Right ventricle myocardium inferior (tissue), 1 donor: Measurements from ENCODE around the gene TMPRSS3. TPM values are rescaled to one million over a fixed set of nuclear protein-coding genes. Genes with fewer than 3 reads are reported as not detected.
"Not testable (repeated sequence)": the region's sequence is repeated elsewhere in the genome, so short reads cannot be mapped to it uniquely, and the experiment has no call there.

ENCODE experiments used
- ATAC-seq: fragments of 200-7000 bp; cut with Tn5 transposase; one replicate; pipeline ENCODE4 v1.9.1; 2020; ENCODE audit warnings: mild to moderate bottlenecking, moderate library complexity
- DNase-seq: peaks from one replicate; pipeline ENCODE4 v3.0.0; 2021; ENCODE audit errors: missing footprints
- intact Hi-C: fragments of 100-400 bp; cut with DNase I; formaldehyde crosslinking; loops from one replicate; pipeline ENCODE4 v1.11.0; 2022
- total RNA-seq: library from RNA; stranded (reverse); fragmentation: NEBNext Ultra II Directional; extraction: Animal tissue kit (Norgen Biotek cat#: 25700); gene quantifications from one replicate; pipeline ENCODE4 v1.2.1, GENCODE V29; 2021
- donor health status: DM: no; HTN: yes; CAD: no; lungs with severe emphysema.

The TMPRSS3 gene
- total RNA-seq, 1 donor from 2014 or later = not detected

DNA sequence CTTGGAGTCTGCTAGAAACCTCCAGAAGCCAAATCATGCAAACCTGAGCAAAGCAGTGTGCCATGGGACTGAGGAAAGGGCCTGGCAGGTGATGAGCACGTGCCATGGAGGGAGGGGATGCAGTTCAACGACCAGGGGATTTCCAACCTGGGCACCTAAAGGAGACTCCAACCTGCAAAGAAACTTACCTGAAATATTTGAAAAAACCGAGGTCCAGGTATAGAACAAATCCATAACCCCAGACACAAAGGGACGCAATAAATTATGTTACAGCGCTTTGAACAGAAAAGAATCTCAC is 16.7 kb upstream of the TMPRSS3 start:
- DNase-seq = no peak
- intact Hi-C loops = no loop called here
- ATAC-seq = no peak

DNA sequence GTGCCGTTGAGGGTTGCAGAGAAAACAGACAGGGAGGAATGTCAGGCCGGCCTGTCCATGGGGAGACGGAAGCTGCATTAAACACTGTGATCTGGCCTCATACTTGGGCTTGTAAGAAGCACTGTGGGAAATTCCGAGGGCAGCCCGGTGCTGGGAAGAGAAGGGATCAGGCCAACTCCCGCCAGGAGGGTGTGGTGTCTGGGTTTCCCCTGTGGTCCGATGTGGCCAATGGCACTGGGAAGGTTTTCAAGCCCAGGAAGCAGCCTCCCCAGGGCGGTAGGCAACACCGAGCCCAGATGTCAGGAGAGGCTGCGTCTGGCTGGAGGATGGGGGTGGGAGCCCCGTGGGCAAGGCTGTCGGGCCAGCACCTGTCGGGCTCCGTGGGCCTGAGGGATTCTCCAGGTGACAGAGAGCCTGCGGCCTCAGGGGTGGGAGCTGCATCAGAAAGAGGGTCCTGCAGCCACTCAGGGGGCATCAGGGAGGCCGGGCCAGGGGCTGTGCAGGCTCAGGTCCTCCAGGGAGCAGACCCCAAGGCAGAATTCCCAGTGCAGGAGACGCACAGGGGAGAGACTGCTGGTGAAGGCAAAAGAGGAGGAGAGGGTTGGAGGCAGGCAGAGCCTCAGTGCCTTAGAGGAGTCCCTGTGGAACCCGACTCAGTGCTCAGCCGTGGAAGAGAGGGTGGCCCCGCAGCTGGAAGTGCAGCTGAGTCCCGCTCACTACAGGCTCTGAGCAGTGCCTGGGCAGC is 16.2 kb upstream of the TMPRSS3 start:
- ATAC-seq (no peak), DNase-seq (no peak)
- intact Hi-C loops = no loop called here

DNA sequence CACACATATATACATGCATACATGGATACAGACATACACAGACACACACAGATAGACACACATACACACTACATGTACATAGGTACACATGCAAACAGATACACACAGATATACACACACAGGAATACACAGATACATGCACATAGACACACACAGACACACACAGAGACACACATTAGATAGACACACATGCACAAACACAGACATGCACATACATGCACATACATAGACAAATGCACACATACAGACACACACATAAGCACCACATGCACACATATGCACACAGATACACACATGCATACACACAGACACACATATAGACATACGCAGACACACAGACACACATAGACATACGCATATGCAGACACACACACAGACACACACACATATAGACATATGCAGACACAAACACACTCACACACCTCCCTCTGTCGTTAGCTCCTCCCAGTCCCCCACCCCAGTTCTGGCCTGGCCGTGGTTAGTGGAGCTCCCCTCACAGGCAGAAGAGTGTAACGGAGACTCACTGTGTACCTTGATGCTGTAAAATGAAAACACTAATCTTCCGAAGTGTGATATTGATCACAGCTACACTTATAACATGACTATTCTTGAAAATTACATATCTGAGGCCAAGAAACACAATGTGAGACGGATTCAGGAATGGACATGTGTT is 15.5 kb upstream of the TMPRSS3 start:
- ATAC-seq (no peak), DNase-seq (no peak)
- intact Hi-C loops = no loop called here

DNA sequence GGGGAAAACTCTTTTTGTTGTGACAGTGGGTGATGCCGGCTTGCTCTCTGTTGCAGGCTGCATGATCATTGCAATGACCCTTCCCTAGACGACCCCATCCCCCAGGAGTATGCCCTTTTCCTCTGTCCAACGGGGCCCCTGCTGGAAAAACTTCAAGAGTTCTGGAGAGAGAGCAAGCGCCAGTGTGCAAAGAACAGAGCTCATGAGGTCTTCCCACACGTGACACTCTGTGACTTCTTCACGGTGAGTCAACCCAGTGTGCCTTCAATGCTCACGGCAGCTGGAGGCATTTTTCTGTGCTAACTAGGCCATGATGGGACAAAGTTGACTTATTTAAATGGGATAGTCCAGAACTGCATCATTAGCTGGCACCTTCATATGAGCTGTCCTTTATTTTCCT is 13.5 kb upstream of the TMPRSS3 start:
- DNase-seq = no peak
- intact Hi-C loops = no loop called here
- ATAC-seq = no peak

DNA sequence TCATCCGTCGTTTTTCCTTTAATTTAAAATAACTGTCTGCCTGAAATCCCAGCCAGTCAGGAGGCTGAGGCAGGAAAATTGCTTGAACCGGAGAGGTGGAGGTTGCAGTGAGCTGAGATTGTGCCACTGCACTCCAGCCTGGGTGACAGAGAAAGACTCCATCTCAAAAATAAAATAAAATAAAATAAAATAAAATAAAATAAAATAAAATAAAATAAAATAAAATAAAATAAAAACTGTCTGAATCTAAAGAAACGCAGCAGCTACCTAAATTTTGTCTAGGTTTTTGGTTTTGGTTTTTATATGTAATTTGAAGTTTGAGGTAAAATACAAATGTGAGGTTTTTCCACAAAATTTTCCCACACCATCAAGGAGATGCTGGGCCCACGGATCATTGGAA is 12.9 kb upstream of the TMPRSS3 start:
- DNase-seq, intact Hi-C loops, ATAC-seq: not testable (repeated sequence)

DNA sequence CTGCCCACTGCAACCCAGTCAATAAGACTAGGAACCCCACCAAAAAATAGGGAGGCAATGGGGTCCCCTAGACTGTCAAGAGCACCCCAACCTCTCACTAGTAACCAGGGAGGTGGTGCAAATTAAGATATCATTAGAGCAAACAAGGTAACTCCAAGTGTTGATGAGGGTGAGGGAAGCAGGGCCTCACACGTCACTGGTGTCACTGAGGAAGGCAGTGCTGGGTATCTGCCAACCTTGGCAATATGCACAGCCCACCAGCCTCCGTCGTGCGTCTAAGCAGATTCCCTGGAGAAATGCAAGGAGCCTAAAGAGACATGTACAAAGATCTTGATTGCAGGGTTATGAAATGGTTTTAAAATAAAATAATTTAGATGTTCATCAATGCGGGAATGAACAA is 11.6 kb upstream of the TMPRSS3 start:
- DNase-seq = no peak
- intact Hi-C loops = no loop called here
- no peak for ATAC-seq

DNA sequence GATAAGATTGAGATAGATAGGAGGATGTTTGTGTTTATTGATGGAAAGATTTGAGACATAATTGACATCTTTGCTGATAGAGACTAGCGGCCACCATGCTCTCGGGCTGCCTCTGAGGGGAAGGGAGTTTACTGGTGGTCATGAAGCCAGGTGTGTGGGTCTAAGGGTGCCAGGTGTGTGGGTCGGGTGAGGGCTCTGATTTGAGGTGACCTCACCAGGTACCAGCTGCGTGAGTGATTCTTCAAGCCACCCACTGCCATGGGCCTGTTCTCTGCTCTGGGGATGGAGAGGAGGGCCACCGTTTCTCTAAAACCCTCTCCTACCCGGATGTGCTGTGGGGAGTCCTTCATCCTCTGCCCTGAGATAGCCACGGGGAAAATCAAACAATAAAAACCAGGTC is 11.0 kb upstream of the TMPRSS3 start:
- no peak for DNase-seq
- intact Hi-C loops = no loop called here
- no peak for ATAC-seq

DNA sequence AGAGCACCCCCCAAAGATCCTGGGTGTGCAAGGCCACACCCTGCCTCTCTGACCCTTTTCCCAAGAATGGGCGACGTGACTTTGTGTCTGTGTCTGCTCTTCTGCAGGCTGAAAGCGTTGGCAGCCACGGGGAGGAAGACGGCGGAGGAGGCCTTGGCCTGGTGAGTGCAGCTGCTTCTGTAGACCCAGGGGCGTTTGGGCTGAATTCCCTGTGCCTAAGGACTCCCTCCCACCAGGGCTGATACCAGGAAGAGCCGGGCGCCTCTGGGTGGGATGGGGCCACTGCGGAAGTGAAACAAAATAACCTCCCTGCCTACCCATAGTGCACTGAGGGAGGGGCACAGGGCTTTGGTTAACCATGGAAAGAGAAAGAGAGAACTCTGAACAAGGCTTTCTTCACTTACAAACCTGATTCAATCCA is 10.4 kb upstream of the TMPRSS3 start:
- ATAC-seq (no peak), DNase-seq (no peak)
- intact Hi-C loops = no loop called here

DNA sequence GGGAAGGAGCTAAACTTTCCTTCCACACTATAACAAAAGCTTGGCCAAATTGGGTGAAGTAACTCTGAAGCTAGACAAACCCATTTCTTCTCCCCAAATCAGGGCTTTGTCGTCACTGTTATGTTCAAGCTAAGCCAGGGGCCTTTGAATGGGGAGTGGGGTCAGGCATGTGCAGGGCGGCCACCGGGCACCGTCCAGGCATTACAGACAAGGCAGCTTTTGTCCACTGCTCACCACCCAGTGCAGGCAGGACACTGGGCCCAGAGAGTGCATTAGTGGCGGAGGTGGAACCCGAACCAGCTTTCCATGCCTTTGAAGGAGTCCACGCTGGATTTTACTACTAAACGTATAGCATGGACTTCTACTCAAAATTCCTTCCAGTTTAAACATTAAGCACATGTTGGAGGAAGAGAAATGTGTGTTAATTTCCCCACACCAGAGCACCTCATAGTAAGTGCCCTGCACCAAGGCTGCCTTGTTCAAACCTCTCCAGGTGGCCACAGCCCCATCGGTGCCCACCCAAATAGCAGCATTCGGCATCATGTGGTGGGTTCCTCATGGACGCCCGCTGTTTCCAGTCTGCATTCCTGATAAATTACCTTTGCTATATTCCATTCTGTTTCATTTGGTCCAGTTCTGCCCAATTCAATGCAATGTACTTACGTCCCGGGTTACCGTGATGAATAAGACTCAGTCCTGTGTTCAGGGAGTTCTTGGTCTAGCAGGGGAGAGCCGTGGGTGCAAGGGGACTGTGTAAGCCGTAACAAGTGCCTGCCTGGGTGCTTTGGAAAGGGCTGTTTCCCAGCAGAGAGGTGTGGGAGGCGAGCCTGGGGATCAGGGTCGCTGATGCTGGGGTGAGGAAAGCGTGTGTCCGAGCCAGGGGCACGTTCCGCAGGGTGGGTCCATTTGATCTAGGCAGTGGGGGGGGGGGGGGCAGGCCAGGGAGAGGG is 9.5 kb upstream of the TMPRSS3 start:
- intact Hi-C loops = no loop called here
- no peak for ATAC-seq
- DNase-seq = no peak

DNA sequence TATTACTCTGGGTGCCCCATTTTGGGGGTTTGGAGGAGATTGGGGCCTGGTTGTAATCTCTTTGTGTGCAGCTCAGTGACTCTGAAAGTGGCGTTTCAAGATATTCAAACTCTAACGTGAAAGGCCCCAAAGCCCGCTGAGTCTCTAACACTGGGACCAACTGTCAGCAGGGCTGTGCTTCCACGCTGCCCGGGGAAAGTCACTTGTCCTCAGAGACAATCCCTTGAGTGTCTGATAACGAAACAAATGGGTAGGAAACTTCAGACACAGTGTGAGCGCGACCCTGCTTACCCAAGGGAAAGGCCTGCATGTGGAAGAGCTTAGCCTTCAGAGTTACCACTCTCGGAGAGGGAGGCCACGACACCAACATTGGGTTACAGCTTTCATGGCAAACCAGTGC is 8.7 kb upstream of the TMPRSS3 start:
- intact Hi-C loops = no loop called here
- no peak for ATAC-seq
- DNase-seq = no peak

DNA sequence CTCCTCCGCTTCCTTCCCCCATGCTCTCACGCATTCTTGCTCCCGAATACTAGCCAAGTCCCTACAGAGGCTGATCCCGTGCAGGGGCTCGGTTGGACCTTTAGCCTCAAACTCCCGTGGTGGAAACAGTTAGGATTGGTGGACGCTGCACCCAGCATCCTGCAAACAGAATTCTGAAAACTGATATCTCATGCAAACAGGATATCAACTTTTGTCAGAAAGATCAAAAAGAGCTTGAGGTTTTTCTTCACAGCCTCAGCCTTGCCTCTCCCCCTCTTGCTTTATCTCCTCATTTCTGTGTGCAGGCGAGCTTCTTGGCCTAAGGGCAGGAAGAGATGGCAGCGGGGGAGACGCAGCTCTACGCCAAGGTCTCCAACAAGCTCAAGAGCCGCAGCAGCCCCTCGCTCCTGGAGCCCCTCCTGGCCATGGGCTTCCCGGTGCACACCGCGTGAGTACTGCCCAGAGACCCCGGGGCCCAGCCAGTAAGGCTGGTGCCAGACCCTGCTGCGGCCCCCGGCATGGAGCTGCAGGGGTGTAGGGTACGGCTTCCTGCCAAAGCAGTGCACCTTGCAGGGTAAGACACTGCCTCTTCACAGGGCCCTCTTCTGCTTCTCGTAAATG is 7.9 kb upstream of the TMPRSS3 start, which contains the start of gene UBASH3A:
Gene UBASH3A (plus strand): TSS at position 292 of the 621 bp plus-strand sequence. CDS start 44 bp downstream, at position 336.
- DNase-seq = no peak
- ATAC-seq = no peak
- intact Hi-C loops = no loop called here

DNA sequence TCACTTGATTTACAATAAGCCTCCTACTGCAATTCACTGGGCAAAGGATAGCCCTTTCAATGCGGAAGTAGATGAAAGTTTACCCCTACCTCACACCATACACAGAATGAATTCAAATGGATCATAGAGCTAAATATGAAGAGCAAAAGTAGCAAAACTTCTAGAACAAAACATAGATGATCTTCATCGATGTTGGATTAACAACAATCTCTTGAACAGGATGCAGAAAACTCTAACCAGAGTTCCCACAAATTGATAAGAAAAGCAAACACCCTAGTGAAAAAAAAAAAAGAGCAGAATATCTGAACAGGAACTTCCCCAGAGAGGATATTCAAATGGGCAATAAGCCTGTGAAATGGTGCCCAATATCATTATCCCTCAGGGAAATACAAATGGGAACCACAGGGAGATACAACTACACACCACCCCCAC is 6.0 kb upstream of the TMPRSS3 start:
- ATAC-seq (no peak), DNase-seq (no peak)
- intact Hi-C loops = no loop called here

DNA sequence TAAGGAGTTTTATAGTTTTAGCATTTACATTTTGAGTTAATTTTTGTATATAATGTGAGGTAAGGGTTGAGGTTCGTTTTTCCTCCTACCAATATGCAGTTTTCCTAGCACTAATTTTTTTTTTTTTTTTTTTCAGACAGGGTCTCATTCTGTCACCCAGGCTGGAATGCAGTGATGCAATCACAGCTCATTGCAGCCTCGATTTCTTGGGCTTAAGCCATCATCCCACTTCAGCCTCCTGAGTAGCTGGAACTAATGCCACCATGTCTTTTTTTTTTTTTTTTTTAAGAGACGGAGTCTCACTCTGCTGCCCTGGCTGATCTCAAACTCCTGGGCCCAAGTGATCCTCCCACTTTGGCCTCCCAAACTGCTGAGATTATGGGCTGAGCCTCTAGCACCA is 5.3 kb upstream of the TMPRSS3 start:
- no peak for DNase-seq

DNA sequence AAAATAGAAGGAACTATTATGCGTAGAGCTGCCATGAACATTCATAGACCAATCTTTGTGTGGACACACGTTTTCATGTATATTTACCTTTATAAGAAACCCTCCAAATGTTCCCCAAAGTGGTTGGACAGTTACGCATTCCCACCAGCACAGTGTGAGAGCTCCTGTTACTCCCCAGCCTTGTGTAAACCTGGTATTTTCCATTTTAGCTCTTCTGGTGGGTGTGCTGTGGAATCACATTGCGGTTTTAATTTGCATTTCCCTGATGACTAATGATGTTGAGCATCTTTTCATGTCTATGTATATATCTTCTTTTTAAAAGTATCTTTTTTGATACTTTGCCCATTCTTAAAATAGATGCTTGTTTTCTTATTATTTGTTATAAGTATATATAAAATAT is 4.7 kb upstream of the TMPRSS3 start:
- intact Hi-C loops = no loop called here
- DNase-seq (no peak), ATAC-seq (no peak)

More for the DNA sequence above, 5.3 kb upstream of the TMPRSS3 start:
- intact Hi-C loops = no loop called here
- no peak for ATAC-seq

DNA sequence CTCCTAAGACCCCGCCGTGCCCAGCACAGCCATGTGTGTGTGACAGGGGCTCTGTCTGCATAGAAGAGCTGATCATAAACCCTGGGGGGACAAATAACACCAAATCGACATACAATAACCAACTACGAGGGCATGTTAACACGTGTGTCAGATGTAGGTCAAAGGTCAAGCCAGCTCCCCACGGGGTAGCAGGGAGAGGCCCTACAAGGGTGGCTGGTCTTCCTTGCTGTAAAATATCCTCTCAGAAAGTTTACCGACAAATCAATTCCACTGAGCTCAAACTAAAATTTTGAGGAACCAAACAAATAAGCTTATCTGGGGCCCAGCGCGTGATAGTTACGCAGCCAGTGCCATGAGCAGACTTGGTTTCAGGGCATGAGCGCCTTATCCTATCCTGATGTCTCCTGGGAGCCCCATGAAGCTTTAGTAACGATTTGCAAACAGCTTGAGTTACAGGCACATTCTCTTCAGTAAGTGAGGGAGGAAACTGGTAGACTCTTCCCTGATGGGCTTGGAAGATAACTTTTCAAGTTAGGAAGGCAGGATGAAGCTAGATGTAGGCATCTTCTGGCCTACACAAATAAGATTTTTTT is 2.7 kb upstream of the TMPRSS3 start:
- ATAC-seq (no peak), DNase-seq (no peak)
- intact Hi-C loops = no loop called here

DNA sequence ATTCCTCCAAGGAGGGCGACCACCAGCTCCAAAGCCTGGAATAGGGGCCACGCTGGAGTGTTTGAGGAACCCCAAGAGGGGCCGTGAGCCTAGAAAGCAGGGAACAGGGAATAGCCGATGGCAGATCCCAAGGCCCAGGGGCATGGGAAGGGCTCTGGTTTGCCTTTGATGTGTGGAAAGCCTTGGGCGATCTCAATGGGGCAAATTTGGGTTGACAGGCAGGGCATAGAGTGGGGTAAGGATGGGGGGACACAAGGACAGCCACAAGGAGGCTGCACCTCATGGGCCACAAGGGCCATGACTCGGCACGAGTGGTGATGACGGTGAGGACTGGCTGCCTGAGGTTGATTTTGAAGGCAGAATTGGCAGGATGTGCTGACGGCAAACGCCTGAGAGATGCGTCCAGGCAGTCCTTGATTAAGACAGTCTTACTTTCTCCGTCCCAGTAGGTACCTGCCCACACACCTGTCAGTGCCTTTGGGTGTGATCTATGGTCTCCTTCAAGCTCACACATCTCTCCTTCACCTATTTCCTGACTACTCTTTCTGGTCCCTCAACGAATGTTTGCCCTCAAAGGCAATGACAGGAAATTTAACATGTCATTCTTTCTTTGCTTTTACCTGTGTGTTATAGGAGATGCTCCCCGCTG is 2.0 kb upstream of the TMPRSS3 start:
- DNase-seq (no peak), ATAC-seq (no peak)
- intact Hi-C loops = no loop called here

DNA sequence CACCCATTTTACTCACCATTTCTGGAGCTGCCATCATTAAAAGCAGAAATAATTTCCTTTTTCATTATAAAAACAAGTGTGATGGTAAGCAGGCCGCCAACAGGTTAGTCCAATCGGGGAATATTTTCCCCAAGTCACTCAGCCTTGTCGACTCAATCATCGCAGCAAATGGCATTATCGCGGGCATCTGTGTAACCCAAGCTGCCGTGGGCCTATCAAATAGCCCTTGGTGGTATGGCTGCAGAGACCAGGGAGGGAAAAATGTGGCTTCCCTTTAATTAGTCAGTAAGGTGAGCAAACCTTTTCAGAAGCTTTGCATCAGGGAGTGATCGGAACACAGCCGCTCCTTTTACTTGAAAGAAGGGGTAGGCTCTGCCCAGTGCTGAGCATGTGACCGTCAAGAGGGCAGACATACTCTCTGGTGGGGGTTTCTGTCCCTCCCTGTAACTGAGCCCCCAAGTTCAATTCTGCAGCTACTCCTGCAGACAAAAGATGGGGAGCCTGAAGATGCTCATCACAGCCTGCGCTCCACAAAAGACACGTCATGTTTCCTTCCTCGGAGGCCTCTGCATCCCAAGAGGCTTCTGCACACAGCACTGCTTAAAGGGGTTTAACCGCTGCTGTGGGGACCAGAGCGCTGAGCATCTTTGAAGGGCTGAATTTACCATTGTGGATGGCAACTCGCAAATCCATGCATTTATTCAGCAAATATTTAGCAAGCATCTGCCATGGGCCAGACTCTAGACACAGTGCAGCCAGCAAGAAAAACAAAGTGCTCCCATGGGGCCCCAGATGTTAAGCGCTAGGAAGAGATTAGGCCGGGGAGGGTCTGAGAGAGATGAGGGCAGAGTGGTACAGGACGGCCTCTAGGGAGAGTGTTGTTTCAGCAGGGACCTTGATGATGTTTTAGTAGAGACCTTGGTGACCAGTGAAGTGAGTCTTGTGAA is 1.2 kb upstream of the TMPRSS3 start:
- intact Hi-C loops = no loop called here
- ATAC-seq (no peak), DNase-seq (no peak)
